Kidney (tissue), 14 donors: ENCODE data around the gene FKBP2. TPM values are rescaled to one million over a fixed set of nuclear protein-coding genes. Genes with fewer than 3 reads are reported as not detected.
"Not testable (repeated sequence)": the region's sequence is repeated elsewhere in the genome, so short reads cannot be mapped to it uniquely, and the experiment has no call there.

Source experiments
- DNase-seq, 5 donors: peaks; one replicate each; pipeline ENCODE4 v3.0.0-alpha.2; 2013 to 2020
- FAIRE-seq: peaks from 2 replicates; lab custom pipeline; 2012; peaks lifted over from hg19 to GRCh38; lab: Jason Lieb, UNC
- H3K27ac ChIP-seq, 2 donors: one replicate each; pipeline ENCODE4 v1.7.0; 2013; ENCODE audit warnings: low read depth in 2 of 2, low read length in 2 of 2, inconsistent platforms in 1 of 2
- H3K27me3 ChIP-seq: one replicate; pipeline ENCODE4 v1.7.1; 2013; ENCODE audit warnings: low read length, inconsistent platforms; ENCODE audit not compliant: control insufficient read depth, insufficient read depth
- H3K36me3 ChIP-seq, 3 donors: one replicate each; pipeline versions ENCODE4 v1.7.0 to v1.7.1; 2013; ENCODE audit warnings: low read length in 3 of 3, control low read depth in 1 of 3, inconsistent platforms in 1 of 3; ENCODE audit not compliant: insufficient read depth in 3 of 3, control insufficient read depth in 2 of 3
- H3K4me1 ChIP-seq, 3 donors: one replicate each; pipeline versions ENCODE4 v1.7.0 to v1.7.1; 2013; ENCODE audit warnings: low read length in 3 of 3, inconsistent platforms in 1 of 3, low read depth in 1 of 3; ENCODE audit not compliant: control insufficient read depth in 2 of 3, insufficient read depth in 2 of 3
- H3K4me3 ChIP-seq, 3 donors: one replicate each; pipeline versions ENCODE4 v1.7.0 to v1.8.1; 2013; ENCODE audit warnings: low read length in 3 of 3, control low read depth in 1 of 3, inconsistent platforms in 1 of 3
- H3K9ac ChIP-seq, 3 donors: one replicate each; pipeline versions ENCODE4 v1.7.0 to v1.7.1; 2013; ENCODE audit warnings: low read length in 3 of 3, control low read depth in 1 of 3, inconsistent platforms in 1 of 3
- H3K9me3 ChIP-seq, 3 donors: one replicate each; pipeline versions ENCODE4 v1.7.0 to v1.7.1; 2013; ENCODE audit warnings: low read length in 3 of 3, control low read depth in 1 of 3, inconsistent platforms in 1 of 3; ENCODE audit not compliant: control insufficient read depth in 2 of 3, insufficient read depth in 1 of 3
- intact Hi-C: fragments of 100-400 bp; cut with DNase I; formaldehyde crosslinking; loops from one replicate; pipeline ENCODE4 v1.11.1; 2022
- polyA plus RNA-seq: library from polyadenylated mRNA; stranded (reverse); fragments of 350-450 nt; fragmentation: Illumina TruSeq; extraction: RNeasy Lipid Tissue Mini Kit (QIAGEN cat#74804); gene quantifications from one replicate; pipeline ENCODE4 v1.2.3, GENCODE V29; 2014; ENCODE audit warnings: low read depth, low replicate concordance; ENCODE audit not compliant: insufficient read depth
- total RNA-seq: library from RNA; stranded (reverse); fragmentation: NEBNext Ultra II Directional; extraction: Animal tissue kit (Norgen Biotek cat#: 25700); gene quantifications from one replicate; pipeline ENCODE4 v1.2.1, GENCODE V29; 2021
- TF ChIP-seq, protein P1 (sequence below): IDR thresholded peaks from 3 replicates; pipeline ENCODE4 v1.5.1; 2012; ENCODE audit warnings: mild to moderate bottlenecking, moderate library complexity, borderline replicate concordance; ENCODE audit not compliant: insufficient read depth; ENCODE audit errors: extremely low read depth
- donor health status: control.
- donor health status: control.
- donor health status: control.
- donor health status: control.
- donor health status: control.
- donor health status: DM: yes; HTN: yes; CAD: no.
- donor health status: Normal renal cell carcinoma (clear cell type).

Gene FKBP2
- total and polyA plus RNA-seq, 2 donors from 2014 or later = 76.0 to 411 TPM

DNA sequence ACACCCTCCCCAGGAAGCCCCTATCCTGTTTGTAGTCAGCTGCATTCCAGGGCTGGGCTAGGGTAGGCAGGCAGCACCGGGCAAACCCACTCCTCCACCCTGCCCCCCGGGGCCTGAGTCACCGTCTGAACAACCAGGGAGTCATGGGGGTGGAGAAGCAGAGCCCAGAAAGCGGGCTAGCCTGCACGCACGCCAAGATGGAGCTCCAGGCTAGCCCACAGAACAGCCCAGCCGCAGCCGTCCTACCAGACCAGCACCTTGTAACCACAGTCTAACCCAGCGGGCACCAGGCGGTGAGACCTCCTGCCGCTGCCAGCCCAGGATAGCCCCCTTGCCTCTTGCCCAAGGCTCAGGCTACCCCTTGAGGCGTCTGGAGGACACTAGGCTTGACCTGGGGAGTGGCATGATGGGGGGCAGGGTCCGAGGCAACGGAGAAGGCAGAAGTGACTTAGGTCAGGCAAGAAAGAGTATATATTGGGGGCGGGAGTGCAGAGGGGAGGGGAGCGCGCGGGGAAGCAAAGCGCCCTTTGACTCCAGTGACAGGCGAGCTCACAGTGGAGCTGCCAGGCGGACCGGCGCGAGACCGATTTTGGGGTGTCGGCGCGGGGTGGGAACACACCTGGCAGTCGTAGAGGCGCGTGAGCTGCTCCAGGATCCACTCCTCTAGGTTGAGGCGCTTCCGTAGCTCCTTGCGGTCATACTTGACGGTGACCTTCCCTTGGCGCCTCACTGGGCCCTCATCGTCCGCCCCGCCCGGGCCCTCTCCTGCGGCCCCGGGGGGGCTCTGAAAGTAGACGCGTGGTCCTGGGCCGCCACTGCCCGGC, 5.1 kb downstream of the FKBP2 start:
- TF ChIP-seq, protein P1, sequence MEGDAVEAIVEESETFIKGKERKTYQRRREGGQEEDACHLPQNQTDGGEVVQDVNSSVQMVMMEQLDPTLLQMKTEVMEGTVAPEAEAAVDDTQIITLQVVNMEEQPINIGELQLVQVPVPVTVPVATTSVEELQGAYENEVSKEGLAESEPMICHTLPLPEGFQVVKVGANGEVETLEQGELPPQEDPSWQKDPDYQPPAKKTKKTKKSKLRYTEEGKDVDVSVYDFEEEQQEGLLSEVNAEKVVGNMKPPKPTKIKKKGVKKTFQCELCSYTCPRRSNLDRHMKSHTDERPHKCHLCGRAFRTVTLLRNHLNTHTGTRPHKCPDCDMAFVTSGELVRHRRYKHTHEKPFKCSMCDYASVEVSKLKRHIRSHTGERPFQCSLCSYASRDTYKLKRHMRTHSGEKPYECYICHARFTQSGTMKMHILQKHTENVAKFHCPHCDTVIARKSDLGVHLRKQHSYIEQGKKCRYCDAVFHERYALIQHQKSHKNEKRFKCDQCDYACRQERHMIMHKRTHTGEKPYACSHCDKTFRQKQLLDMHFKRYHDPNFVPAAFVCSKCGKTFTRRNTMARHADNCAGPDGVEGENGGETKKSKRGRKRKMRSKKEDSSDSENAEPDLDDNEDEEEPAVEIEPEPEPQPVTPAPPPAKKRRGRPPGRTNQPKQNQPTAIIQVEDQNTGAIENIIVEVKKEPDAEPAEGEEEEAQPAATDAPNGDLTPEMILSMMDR = no peak
- Histone ChIP-seq H3K9me3 (no peaks in the 10 kb centered on the region), H3K4me1 (peaks cover 0 to 32% (median 3%) of the 10 kb centered on the region in 3 donors), H3K4me3 (peak overlapping the region; percentile 62 to 77 (median 64)), H3K36me3 (peaks cover 0 to 9% (median 4%) of the 10 kb centered on the region in 3 donors), H3K27ac (peak overlapping the region; percentile 66 to 86), H3K27me3 (no peaks in the 10 kb centered on the region), H3K9ac (peak overlapping the region; percentile 20 to 80 (median 65))
- DNase-seq = peak; percentile 64 to 94 (median 81)
- FAIRE-seq = no peak
- intact Hi-C loops = no loop called here

DNA sequence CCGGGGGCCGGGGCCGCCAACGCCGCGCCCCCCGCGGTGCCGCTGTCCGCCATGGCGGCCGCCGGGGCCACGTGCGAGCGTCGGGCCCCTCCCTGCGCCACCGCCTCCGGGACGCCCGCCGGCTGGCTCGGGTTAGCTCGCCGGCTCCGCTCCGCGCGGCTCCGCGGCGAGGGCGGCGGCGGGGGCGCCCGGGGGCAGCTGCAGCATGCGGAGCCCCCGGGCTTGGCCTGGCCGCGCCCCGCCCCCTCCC, 5.7 kb downstream of the FKBP2 start:
- DNase-seq, intact Hi-C loops, FAIRE-seq, H3K36me3 ChIP-seq, H3K27me3 ChIP-seq, H3K4me3 ChIP-seq, H3K27ac ChIP-seq, H3K9me3 ChIP-seq, H3K9ac ChIP-seq: not testable (repeated sequence)
- peaks cover 0 to 34% (median 3%) of the 10 kb centered on the region in 3 donors for H3K4me1 ChIP-seq

DNA sequence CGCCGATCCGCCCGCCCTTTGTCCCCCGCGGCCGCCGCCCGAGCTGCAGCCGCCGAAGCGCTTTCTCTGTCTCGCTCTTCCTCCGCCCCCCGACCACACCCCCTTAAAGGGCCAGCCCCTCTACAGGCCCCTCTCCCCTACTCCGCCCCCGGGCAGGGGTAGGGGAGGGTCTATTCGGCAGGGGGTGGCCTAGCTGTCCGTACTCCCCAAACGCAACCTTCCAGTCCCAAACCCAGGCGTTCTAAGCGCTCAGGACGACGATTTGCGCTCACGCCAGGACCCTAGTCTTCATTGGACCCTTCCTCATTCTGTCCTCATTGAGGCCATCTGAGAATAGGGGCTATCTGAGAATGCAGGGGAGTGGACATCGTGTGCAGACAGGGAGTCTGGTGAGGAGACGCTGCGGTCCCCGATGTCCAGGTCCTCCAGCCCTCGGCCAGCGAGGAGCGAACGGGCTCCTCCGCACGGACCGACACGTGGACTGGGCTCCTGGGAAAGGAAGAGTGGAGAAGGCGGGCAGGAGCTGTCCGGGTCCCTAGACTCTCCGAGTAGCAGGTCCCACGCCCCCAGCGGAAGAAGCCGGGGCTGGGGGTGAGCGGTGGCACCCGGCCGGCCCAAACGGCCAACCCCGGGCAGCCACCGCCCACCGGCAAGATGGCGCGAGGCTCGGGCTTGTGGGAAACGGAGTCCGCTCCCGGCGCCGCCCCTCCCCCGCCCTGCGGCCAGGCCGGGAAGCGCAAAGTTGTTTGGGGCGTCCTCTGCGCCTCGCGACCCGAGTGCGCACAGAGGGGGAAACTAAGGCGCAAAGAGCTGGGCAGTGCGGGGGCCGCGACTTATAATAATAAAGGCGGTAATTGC, 6.2 kb downstream of the FKBP2 start, which contains the start of gene PPP1R14B:
Gene PPP1R14B, minus strand, starts transcription at position 73 of the 858 bp plus-strand sequence. CDS start 270 bp downstream, outside the sequence.
- Histone ChIP-seq H3K9me3 (no peaks in the 10 kb centered on the region), H3K27ac (peak within 1 kb of the TSS; percentile 89 to 91), H3K36me3 (peaks cover 0 to 9% (median 4%) of the 10 kb centered on the region in 3 donors), H3K27me3 (no peaks in the 10 kb centered on the region), H3K9ac (peak within 1 kb of the TSS; percentile 20 to 88 (median 65)), H3K4me1 (peaks cover 0 to 39% (median 6%) of the 10 kb centered on the region in 3 donors), H3K4me3 (peak within 1 kb of the TSS; percentile 75 to 97 (median 81))
- FAIRE-seq (no peak), DNase-seq (peak; percentile 88 to 96 (median 94))
- TF ChIP-seq, protein P1 = peak; percentile 12
- intact Hi-C loops = no loop called here
